ENCODE results near the gene PPIG. TPM values are rescaled to one million over a fixed set of nuclear protein-coding genes. Genes with fewer than 3 reads are reported as not detected.
"Not testable (repeated sequence)": the region's sequence is repeated elsewhere in the genome, so short reads cannot be mapped to it uniquely, and the experiment has no call there.

PPIG gene
- total RNA-seq: 51.7 TPM
- long read RNA-seq, transcript PPIG-203 (10 exons, 1,062 nt): minor isoform, 11 of 87 reads
- long read RNA-seq, transcript PPIG-207 (14 exons, 2,498 nt): major isoform, 13 of 87 reads
- long read RNA-seq, partial matches to known transcripts: 34 of 87 reads
- long read RNA-seq, other reads (novel, unspliced or antisense): 29 of 87 reads

DNA sequence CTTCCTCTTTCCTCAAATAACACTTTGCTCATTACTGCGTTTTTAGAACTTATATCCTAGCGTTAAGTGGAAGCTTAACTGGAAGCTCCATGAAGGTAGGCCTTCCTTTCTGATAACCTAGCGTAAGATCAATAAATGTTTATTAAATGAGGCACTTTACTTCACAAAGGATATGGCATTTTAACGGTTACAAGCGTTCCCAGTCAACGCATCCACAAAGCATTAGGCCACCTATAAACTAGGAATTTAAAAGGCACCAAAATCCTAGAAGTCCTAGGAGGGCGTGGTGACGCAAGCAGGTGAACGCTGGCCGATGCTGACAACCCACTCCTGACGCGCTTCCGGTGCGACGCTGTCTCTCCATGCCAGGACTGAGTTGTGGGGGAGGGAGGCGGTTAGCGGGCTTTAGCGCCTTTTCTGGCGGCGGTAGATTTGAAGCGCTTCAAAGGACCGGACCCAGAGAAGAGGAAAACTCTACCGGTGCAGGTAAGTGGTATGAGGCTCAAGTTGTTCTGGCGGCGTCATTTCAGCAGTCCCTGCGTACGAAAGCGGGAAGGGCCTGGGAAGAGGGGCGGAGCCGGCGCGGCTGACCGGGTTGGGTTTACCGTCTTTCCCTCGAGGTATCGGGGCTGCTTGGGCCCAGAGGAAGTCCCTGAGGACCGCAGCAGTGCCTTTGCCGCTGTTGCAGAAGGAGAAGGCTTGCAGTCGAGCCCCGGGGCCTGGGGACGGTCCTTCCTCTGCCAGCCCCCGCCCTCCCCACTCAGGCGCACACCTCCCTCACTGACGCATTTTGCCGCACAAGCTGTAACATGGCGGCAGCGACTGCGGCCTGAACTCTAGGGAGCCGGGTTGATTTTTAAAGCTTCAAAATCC lies at the start of gene PPIG:
Gene PPIG, plus strand, starts transcription at position 347 of the 873 bp plus-strand sequence. CDS start 19,691 bp downstream, outside the sequence.
- peak; percentile 98 for ATAC-seq
- H3K27me3 ChIP-seq (ENCODE audit: low read depth): no peaks in the 10 kb centered on the region
- H3K9me3 ChIP-seq: peaks cover 4% of the 10 kb centered on the region
- H3K27ac ChIP-seq: peak within 1 kb of the TSS; percentile 98
- intact Hi-C loops (cut with DNase I): no loop called here
- H3K36me3 ChIP-seq: no peaks in the 10 kb centered on the region
- no peak for TF ChIP-seq CTCF (IDR thresholded peaks at IDR 0.05)
- peaks cover 29% of the 10 kb centered on the region for H3K4me1 ChIP-seq
- peak within 1 kb of the TSS; percentile 89 for H3K4me3 ChIP-seq
- DNase-seq: peak; percentile 95

- intact Hi-C loops (cut with DNase I); H3K4me3 ChIP-seq; H3K4me1 ChIP-seq; H3K27me3 ChIP-seq (ENCODE audit: low read depth); H3K9me3 ChIP-seq; H3K27ac ChIP-seq; DNase-seq; ATAC-seq: not testable (repeated sequence)
- H3K36me3 ChIP-seq: peaks cover 48% of the 10 kb centered on the region
These were observed 44.7 kb upstream of the PPIG start for GRCh38 chr2:169539460-169539859.

- H3K9me3 ChIP-seq: no peaks in the 10 kb centered on the region
- no peak for ATAC-seq
- no peak overlapping the region for H3K27ac ChIP-seq
- intact Hi-C loops (cut with DNase I): no loop called here
- H3K4me3 ChIP-seq: no peak overlapping the region
- peaks cover 49% of the 10 kb centered on the region for H3K36me3 ChIP-seq
- no peak for TF ChIP-seq CTCF (IDR thresholded peaks at IDR 0.05)
- H3K27me3 ChIP-seq (ENCODE audit: low read depth): no peaks in the 10 kb centered on the region
- no peaks in the 10 kb centered on the region for H3K4me1 ChIP-seq
- no peak for DNase-seq
These were observed 44.0 kb upstream of the PPIG start for GRCh38 chr2:169540146-169540545.

DNA sequence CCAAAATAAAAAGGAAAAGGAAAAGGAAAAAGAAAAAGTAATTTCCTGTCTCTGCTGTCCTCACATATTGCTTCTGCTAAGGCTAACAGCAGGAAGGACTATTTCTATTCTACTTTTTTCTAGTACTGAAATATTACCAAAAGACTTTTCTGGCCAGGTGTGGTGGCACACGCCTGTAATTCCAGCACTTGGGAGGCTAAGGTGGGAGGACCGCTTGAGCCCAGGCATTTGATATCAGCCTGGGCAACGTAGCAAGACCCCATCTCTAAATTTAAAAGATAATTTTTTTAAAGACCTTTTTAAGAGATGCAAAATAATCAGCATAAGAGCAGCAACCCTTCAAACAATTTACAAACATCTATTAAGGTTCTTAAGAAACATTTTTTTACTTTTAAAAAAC lies 41.7 kb upstream of the PPIG start:
- Histone ChIP-seq H3K27me3 (ENCODE audit: low read depth) (no peaks in the 10 kb centered on the region), H3K36me3 (peaks cover 50% of the 10 kb centered on the region), H3K27ac (no peak overlapping the region), H3K4me3 (no peak overlapping the region), H3K9me3 (no peaks in the 10 kb centered on the region), H3K4me1 (no peaks in the 10 kb centered on the region)
- DNase-seq (no peak), ATAC-seq (no peak)
- no peak for TF ChIP-seq CTCF (IDR thresholded peaks at IDR 0.05)
- intact Hi-C loops (cut with DNase I): no loop called here

DNA sequence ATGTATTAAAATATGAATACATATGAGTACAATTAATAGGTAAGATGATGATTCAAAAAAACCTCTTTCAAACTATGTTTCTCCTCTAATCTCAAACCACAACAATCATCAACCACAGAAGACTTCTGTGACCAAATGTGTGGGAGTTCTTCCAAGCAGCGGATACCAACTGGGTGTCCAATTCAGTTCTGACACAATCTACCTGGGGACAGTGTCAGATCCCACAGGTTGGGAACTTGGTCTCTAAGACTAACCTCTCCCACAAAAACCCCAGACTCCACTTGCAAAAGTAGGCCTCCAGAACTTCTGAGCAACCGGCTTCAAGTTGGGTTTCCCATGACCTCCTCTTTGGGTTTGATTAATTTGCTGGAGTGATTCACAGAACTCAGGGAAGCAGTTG lies 37.4 kb upstream of the PPIG start:
- DNase-seq: no peak
- no peak overlapping the region for H3K27ac ChIP-seq
- TF ChIP-seq CTCF (IDR thresholded peaks at IDR 0.05): no peak
- H3K27me3 ChIP-seq (ENCODE audit: low read depth): no peaks in the 10 kb centered on the region
- intact Hi-C loops (cut with DNase I): no loop called here
- no peak for ATAC-seq
- no peak overlapping the region for H3K4me3 ChIP-seq
- H3K4me1 ChIP-seq: no peaks in the 10 kb centered on the region
- peaks cover 43% of the 10 kb centered on the region for H3K36me3 ChIP-seq
- no peaks in the 10 kb centered on the region for H3K9me3 ChIP-seq

DNA sequence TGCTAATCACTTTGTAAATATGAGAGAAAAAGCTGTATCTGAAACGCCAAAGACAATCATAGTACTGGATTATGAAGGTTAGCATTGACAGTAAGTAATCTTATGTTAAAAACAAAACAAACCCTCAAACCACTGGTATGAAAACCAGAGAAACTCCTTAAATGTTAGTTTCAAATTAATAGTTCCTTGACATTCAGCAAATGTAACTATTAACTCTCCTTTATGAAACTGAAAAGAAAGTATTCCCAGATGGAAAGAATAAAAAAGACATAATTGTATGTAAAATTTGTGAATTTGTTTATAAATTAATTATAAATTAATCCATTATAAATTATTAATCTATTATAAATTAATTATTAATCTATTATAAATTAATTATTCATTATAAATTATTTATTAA lies 22.8 kb upstream of the PPIG start:
- DNase-seq (no peak), ATAC-seq (no peak)
- TF ChIP-seq CTCF (IDR thresholded peaks at IDR 0.05): no peak
- no peak overlapping the region for H3K4me3 ChIP-seq
- no peaks in the 10 kb centered on the region for H3K4me1 ChIP-seq
- H3K9me3 ChIP-seq: no peaks in the 10 kb centered on the region
- H3K27ac ChIP-seq: no peak overlapping the region
- H3K27me3 ChIP-seq (ENCODE audit: low read depth): no peaks in the 10 kb centered on the region
- intact Hi-C loops (cut with DNase I): no loop called here
- peaks cover 34% of the 10 kb centered on the region for H3K36me3 ChIP-seq

- DNase-seq; H3K27ac ChIP-seq; intact Hi-C loops (cut with DNase I); H3K27me3 ChIP-seq (ENCODE audit: low read depth); H3K4me3 ChIP-seq; ATAC-seq; H3K4me1 ChIP-seq; H3K9me3 ChIP-seq: not testable (repeated sequence)
- peaks cover 35% of the 10 kb centered on the region for H3K36me3 ChIP-seq
These were observed 22.1 kb upstream of the PPIG start for GRCh38 chr2:169562084-169562483.
